ENCODE data around the gene NTM.
"Not testable (repeated sequence)": the region's sequence is repeated elsewhere in the genome, so short reads cannot be mapped to it uniquely, and the experiment has no call there.

NTM gene

DNA sequence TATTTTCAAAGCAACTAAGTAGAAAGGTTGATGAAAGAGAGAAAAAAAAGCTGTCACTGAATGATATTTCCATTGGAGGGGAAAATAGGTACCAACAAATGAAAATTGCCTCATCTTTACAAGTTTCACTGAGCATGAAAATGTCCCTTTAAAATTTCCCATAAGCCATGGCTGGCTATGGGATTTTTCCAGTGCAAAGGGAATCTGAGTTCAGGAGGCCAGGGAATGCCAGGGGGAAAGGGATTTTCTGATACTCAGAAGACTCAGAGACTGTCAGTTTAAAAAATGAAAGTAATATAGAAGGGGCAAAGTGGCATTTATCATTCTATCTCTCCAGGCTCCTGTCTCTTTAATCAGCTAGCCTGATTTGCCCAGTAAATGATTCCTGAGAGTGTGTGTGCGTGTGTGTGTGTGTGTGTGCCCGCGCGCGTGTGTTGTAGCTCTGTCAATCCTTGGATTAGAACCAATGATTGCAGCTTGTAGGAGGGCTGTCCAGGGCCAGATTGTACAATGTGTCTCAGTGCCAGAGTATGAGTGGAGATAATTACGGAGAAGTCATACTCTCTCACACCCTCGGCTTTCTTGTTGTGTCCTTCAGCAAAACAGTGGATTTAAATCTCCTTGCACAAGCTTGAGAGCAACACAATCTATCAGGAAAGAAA lies at the start of gene NTM:
Gene NTM (plus strand): TSS at position 526 of the 662 bp plus-strand sequence.
- DNase-seq (ENCODE audit: low spot score): no peak

DNA sequence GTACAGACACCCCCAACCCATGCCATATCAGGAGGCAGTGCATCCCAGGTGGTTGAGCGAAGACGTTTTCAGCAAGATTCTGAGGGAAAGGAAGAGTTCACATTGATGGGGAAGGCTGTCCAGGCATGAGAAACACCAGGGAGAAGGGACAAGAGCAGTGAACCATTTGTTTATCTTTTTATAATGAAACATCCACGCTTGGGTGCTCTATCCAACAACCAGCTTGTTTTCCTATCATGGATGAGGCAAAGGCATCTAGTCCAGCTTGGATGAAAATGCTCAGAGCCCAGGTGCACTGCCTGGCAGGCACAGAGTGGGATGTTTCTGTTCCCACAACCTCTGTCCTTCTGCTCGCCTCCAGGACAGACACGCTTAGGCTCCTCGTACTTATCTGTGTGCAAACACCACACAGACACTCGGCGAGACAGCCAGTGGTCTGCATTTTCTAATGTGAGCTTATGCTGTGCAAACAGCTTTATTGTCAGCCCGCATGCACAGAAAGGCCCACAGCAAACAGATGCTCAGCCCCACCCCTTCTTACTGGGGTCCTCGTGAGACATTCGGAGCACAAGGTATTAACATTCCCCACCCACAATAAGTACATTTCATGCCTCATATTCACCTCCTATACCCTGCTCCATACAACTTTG lies 45.4 kb upstream of the NTM start:
- DNase-seq (ENCODE audit: low spot score): no peak

GRCh38 chr11:131326829-131327228 lies 43.6 kb upstream of the NTM start:
- no peak for DNase-seq (ENCODE audit: low spot score)

DNA sequence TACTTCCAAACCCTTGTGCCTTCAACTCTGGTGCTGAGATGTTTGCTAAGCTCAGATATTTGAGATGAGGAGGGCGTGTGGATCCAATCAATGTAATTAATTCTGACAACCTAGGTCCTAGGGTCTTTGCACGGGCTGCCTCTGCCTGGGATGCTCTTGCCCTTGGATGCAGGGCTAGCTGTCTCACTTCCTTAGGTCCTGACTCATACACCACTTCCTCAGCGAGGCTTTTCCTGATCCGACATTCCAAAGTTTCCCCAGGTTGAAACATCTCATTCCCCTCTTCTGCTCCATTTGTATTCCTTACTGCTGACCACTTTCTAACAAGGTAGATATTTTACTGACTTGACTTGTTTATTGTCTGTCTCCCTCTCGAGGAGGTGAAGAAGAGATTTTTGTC lies 43.0 kb upstream of the NTM start:
- no peak for DNase-seq (ENCODE audit: low spot score)

DNA sequence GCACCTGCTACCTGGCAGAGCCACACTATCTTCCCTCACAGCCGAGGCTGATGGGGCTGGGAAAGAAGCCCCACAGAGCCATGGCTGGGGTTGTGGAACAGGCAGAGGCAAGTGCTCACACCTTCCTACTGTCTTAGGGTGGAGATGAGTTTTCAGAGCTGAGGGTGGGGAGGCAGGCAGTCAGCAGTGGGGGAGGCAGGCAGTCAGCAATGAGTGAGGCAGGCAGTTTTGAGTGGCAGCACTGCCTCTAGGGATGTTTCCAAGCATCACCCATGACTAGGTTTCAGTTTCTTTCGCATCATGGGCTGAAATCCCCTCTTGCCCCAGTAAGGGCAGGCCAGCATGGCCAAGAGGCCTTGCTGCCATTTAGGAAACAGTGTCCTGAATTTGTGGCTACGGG lies 41.6 kb upstream of the NTM start:
- DNase-seq (ENCODE audit: low spot score): no peak

DNA sequence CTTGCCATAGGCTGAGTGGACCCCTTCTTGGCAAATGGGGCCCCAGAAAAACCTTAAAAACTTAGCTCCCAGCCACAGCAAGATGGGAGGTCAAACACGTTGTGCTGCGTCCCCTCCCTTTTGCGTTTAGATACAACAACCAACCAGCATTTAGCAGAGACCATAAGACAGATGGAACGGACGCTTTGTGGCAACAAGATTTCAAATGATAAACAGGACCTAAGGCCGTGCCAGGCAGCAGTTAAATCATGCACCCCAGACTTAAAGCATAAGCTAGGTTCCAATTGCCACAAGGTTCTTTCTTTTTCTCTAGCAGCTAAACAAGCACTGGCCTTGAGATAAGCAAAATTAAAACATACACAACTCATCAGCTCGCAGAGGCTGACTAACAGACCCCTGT lies 39.4 kb upstream of the NTM start:
- DNase-seq (ENCODE audit: low spot score): no peak

- no peak for DNase-seq (ENCODE audit: low spot score)
Measured at GRCh38 chr11:131331546-131331945, 38.9 kb upstream of the NTM start.

DNA sequence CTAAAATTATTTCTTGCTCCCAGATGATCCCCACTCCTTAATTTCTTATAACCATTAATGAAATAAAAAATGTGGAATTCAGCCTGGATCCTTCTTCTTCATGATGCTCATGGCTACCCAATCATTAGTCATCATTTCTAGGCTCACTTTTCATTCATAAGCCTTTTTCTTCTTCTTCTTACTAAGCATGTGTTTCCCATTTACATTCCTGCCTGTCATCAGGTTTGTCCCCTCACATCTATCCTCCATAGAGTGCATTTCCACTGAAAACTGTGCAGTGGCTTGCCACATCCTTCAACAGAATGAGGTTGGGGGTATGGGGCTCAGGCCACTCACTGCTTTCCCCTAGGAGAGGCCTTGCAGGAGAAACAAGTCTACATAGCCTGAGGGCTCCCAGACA lies 35.8 kb upstream of the NTM start:
- no peak for DNase-seq (ENCODE audit: low spot score)

- DNase-seq (ENCODE audit: low spot score): not testable (repeated sequence)
Measured at GRCh38 chr11:131341900-131342299, 28.5 kb upstream of the NTM start.

DNA sequence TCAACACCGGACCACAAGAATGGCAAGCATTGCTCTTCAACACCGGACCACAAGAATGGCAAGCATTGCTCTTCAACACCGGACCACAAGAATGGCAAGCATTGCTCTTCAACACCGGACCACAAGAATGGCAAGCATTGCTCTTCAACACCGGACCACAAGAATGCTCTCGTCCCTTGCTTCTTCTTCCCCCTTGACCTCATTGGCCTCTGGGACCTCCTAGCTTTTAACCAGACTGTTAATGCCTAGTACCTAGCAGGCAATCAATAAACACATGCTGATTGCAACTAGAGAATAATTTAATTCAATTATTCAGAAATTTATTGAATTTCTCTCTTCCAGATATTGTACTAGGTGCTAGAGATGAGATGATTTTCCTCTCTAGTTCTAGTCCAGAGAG lies 28.0 kb upstream of the NTM start:
- DNase-seq (ENCODE audit: low spot score): not testable (repeated sequence)

DNA sequence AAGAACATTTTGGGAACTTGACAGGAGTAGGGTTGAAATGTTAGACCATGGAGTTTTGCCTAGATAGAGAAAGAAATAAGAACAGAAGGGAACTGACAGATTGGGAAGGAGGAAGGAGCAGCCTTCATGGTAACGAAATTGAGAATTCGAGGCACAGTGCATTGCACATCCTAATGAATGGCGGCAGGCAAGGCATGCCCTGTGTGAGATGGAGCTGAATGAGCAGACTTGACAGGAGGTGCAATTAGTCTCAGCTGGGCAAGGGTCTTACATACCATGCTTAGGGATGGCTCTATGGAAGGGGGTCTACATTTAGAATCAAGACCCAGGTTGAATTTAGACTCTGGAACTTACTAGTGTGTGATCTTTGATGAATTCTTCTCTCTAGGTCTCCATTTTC lies 25.0 kb upstream of the NTM start:
- no peak for DNase-seq (ENCODE audit: low spot score)

DNA sequence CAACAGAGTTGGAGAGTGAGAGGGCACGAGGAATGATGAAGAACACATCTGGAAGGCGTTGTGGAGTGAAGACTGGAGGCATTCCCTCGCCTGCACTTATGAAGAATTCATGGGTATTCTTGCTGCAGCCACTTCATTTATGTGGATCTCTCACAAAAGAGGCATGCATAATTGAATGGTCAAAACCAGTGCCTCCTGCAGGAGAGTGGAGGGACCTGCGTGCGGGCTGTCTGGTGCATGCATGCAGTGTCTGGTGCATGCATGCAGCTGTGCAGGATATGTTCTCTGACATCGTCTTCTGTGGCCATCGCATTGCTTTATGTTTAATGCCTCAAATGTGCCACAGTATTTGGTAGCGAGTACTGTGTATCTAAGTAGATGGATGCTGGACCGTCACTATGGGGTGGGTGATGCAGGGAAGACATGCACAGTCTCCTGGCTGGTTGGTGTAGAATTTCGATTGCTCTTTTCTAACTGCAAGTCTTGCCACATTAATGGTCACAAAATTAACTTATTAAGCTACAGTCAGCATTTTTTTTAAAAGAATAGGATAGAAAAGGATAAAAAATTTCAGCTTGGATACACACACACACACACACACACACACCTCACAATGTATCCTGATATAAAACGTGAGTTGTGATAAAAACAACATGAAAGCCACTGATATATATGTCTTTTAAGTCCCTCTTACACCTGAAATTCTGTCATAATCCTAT lies 20.9 kb upstream of the NTM start:
- no peak for DNase-seq (ENCODE audit: low spot score)

GRCh38 chr11:131350872-131351271 lies 19.5 kb upstream of the NTM start:
- DNase-seq (ENCODE audit: low spot score): no peak

DNA sequence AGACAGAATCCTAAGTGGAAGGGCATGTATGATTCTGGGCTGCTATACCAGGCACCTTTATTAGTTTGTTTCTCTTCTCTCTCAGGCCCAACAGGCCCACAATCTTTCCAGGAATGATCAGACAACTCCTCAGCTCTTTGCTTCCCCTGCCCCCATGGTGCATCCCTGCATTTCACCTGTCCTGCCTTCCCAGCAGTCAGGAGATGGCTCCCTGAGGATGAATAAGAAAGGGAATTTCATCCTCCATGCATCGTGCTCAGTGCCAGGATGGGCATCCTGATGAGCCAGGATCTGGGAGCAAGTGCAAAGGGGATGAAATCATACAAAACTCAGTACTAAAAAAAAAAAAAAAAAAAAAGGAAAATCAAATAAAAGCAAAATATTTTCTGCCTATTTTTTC lies 18.6 kb upstream of the NTM start:
- no peak for DNase-seq (ENCODE audit: low spot score)

GRCh38 chr11:131353766-131354165 lies 16.6 kb upstream of the NTM start:
- no peak for DNase-seq (ENCODE audit: low spot score)

DNA sequence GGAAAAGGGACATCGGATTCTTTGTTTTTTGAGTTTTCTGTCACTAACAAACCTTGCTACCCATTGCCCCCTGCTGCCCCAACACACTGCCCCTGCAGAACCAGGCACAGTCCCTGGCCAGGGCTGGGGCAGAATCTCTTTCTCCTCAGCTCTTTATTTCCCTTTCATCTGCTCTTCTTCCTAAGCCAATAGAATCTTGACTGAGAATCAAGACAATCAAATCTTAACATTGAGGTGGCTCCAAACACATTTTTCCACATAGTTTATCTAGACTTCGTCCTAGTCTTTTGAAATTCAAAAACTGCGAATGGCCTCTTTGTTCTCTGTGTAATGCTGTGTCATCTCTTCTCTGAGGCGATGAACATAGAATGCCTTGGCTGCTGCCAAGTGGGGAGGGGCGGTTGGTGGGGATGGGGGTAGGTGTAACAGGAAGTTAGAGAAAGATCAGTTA lies 16.1 kb upstream of the NTM start:
- no peak for DNase-seq (ENCODE audit: low spot score)

DNA sequence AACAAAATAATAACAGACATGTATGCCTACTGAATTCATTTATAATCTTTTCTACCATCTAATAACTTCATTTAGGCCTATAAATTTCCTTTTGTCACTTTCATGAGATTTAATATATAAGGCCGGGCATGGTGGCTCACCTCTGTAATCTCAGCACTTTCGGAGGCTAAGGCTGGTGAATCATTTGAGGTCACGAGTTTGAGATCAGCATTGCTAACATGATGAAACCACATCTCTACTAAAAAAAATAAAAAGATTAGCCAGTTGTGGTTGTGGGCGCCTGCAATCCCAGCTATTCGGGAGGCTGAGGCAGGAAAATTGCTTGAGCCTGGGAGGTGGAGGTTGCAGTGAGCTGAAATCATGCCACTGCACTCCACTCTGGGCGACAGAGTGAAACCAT lies 14.2 kb upstream of the NTM start:
- no peak for DNase-seq (ENCODE audit: low spot score)

GRCh38 chr11:131365329-131365930 lies 5.0 kb upstream of the NTM start:
- no peak for DNase-seq (ENCODE audit: low spot score)

DNA sequence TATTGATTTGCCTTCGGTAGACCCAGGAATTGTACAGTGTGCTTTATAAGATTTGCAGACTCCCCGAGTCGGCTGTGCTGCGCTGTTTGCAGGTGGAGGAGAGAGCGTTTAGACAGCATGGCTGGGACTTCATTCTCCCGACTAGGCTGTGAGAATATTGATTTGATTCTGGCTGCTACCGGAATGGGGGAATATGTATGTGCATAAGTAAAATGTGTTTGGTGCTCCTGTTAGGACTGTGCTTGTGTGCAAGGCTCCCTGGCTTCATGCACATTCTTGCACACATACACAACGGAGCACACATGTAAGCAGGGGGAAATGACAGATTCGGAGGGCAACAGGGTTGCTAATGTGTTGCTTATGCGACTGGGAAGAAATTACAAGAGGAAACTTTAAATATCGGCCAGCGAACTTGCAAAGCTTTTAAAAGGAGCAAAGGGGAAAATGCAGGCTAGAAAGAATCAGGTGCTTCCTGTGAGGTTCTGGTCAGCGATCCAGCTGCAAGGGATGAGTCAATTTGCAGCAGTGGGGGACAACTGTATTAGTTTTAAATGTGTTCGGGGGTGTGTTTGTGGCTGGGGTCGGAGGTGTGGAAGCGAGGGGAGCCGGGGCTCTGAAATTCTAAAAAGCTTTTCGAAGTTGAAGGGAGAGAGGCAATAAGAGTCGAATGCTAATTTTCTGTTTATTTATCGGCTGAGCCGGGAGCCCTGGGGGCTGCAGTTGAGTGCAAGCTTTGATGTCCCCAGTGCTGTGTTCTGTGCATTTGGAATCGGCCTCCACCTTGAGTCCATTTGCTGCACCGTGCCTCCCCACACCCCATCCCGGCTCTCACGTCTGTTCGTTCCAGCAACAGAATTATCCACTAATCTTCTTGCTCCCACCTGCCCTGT lies 731 bp downstream of the NTM start:
- no peak for DNase-seq (ENCODE audit: low spot score)

DNA sequence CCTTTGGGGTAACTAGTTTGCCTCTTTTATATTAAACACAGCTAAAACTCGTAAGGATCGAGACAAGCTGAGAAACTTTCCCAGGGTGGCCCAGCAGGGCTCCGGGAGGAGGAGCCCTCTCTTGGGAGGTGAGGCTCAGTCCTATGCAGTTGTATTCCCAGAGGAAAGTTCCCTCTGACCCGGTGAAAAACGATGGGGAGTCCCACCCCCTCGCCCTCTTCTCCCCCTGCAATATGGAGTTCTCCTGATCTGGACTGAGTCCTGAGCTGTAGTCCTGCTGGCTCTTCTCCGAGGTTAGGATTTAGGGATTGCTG lies 1.3 kb downstream of the NTM start:
- DNase-seq (ENCODE audit: low spot score): no peak

DNA sequence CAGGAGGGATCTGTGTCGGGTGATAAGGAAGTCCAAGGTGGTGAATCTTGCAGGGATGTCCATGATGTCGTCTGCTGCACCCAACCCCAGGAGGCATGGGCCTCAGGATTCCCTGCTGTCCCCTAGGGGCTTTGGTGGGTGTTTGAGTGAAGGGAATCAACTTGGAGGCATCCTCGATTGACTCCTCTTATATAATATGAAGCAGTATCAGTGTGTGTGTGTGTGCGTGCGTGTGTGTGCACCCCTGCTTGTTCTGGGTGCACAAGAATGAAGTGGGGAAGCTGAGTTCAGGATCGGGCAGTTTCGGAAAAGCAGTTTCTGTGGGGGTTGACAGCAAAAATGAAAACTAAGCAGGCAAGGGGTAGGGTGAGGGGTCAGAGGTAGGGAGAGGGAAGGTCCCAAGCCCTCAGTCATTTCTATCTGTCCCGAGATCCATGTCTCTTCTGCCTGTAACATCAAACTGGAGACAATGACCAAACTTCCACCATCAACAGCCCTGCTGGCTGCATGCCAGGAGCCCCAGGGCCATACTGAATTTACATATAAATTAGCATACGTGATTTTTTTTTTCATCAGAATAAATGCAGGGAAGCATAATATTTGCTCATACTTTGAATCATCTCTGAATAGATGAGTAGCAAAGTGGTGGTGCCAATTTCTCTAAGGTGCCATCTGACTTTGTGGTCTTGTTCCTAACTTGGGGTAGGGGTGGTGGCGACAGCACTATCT lies 2.0 kb downstream of the NTM start:
- no peak for DNase-seq (ENCODE audit: low spot score)

Data from CD4-positive, alpha-beta T cell treated with Interleukin-6 at 100 ng/mL for 8 hours (primary cell).